RKO (cell line): ENCODE data around the gene AHNAK.
A peak's percentile ranks its signal among the peaks of the same experiment; 100 is the strongest.
"Not testable (repeated sequence)": the region's sequence is repeated elsewhere in the genome, so short reads cannot be mapped to it uniquely, and the experiment has no call there.

ENCODE experiments used
- DNase-seq: peaks from one replicate; pipeline ENCODE4 v3.0.0-alpha.2; 2016; ENCODE audit warnings: low spot score

AHNAK gene

GRCh38 chr11:62553080-62553838 lies 6.7 kb upstream of the AHNAK start:
- DNase-seq, result peak; percentile 99

GRCh38 chr11:62552485-62553079 lies 6.0 kb upstream of the AHNAK start:
- peak; percentile 65 for DNase-seq

GRCh38 chr11:62550478-62550877 lies 3.9 kb upstream of the AHNAK start:
- DNase-seq, result not testable (repeated sequence)

- DNase-seq, result no peak
Observed at GRCh38 chr11:62548545-62549335, 2.1 kb upstream of the AHNAK start.

- no peak for DNase-seq
Observed at GRCh38 chr11:62547691-62548281, 1.2 kb upstream of the AHNAK start.

- DNase-seq, result peak; percentile 73
Observed at GRCh38 chr11:62546929-62547625, 471 bp upstream of the AHNAK start.

GRCh38 chr11:62545437-62546243 lies 966 bp downstream of the AHNAK start:
- DNase-seq, result peak; percentile 94

GRCh38 chr11:62544581-62545436 lies 1.8 kb downstream of the AHNAK start:
- peak; percentile 44 for DNase-seq

GRCh38 chr11:62543680-62544444 lies 2.7 kb downstream of the AHNAK start:
- peak; percentile 50 for DNase-seq

GRCh38 chr11:62542750-62543567 lies 3.6 kb downstream of the AHNAK start:
- DNase-seq, result peak; percentile 86

GRCh38 chr11:62542111-62542745 lies 4.4 kb downstream of the AHNAK start:
- DNase-seq, result no peak

- DNase-seq, result no peak
Observed at GRCh38 chr11:62540804-62541701, 5.6 kb downstream of the AHNAK start.

- DNase-seq, result peak; percentile 80
Observed at GRCh38 chr11:62539238-62539925, 7.2 kb downstream of the AHNAK start.

GRCh38 chr11:62538470-62539237 lies 8.0 kb downstream of the AHNAK start:
- DNase-seq, result no peak

- DNase-seq, result no peak
Observed at GRCh38 chr11:62536301-62536957, 10.2 kb downstream of the AHNAK start.
